Erythroblast (primary cell): ENCODE measurements around the gene VWC2L.

Source experiments
- DNase-seq, 2 experiments: peaks; one replicate each; lab custom pipeline; 2025; lab: John Stamatoyannopoulos, UW
- GATA1 ChIP-seq: IDR thresholded peaks from 2 replicates; pipeline ENCODE4 v1.6.1; 2011; ENCODE audit warnings: low read depth, mild to moderate bottlenecking, control low read depth, low read length, moderate library complexity
- POLR2A ChIP-seq: IDR thresholded peaks from 2 replicates; pipeline ENCODE4 v1.6.1; 2011; ENCODE audit warnings: mild to moderate bottlenecking, low read length

VWC2L gene

DNA sequence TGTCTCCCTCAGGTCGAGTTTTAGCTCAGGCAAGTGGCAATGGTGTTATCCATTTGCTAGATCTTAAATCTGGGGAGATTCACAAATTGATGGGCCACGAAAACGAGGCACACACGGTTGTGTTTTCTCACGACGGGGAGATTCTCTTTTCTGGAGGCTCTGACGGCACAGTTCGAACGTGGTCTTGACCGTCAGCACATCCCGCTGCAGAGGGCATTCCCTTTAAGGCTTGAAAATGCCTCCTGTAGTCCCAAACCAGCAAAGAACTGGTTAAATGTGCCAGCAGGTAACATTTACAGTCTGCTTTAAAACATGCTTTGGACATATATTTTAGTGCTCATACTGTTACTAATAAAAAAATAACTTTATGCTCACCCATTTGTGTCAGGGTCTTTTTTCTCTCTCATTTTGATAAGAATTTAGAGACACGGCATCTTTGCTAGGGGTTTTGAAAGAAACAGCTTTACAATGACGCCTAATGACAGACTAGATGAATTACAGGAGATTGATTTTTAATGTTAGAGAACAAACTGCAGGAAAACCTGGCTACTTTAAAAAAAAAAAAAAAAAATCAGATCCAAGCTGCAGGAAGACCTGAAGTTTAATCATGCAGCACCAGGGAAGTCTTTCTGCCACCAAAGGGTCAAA lies 602 bp upstream of the VWC2L start:
- TF ChIP-seq GATA1 = no peak
- TF ChIP-seq POLR2A = no peak
- DNase-seq = no peak

GRCh38 chr2:214412679-214413078 lies 1.8 kb downstream of the VWC2L start:
- DNase-seq = no peak

GRCh38 chr2:214436470-214436869 lies 25.6 kb downstream of the VWC2L start:
- no peak for DNase-seq
- TF ChIP-seq POLR2A (no peak), GATA1 (no peak)

More at GRCh38 chr2:214412679-214413078, 1.8 kb downstream of the VWC2L start:
- TF ChIP-seq POLR2A (no peak), GATA1 (no peak)

- TF ChIP-seq POLR2A (no peak), GATA1 (no peak)
Observed at GRCh38 chr2:214450118-214450894, 39.5 kb downstream of the VWC2L start.

GRCh38 chr2:214451516-214452275 lies 40.8 kb downstream of the VWC2L start:
- DNase-seq = no peak
- no peak for TF ChIP-seq POLR2A
- no peak for TF ChIP-seq GATA1

More at GRCh38 chr2:214450118-214450894, 39.5 kb downstream of the VWC2L start:
- DNase-seq = no peak

- TF ChIP-seq POLR2A (no peak), GATA1 (no peak)
- DNase-seq = no peak
Observed at GRCh38 chr2:214465363-214466146, 54.7 kb downstream of the VWC2L start.

GRCh38 chr2:214469728-214470127 lies 58.9 kb downstream of the VWC2L start:
- no peak for TF ChIP-seq GATA1
- TF ChIP-seq POLR2A = no peak
- no peak for DNase-seq

- TF ChIP-seq POLR2A (no peak), GATA1 (no peak)
- no peak for DNase-seq
Observed at GRCh38 chr2:214471382-214471781, 60.5 kb downstream of the VWC2L start.

GRCh38 chr2:214471990-214472389 lies 61.1 kb downstream of the VWC2L start:
- no peak for DNase-seq
- TF ChIP-seq GATA1 (no peak), POLR2A (no peak)

DNA sequence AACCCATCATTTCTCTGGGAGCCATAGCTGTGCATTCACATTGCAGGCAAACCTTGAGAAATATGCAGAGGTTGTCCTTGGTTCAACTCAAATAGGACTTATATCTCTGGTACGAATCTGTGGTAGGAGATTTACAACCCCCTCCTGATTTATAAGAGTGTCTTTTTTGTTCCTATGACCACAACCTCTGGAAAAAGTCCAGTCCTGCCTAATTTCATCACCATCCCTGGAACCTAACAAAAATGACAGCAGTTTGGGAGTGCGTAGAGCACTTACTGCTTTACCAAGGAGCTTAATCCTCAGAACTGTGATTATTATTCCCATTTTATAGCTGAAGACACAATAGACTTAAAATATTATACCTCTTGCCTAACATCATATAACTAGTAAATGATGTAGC lies 66.5 kb downstream of the VWC2L start:
- no peak for TF ChIP-seq GATA1
- no peak for TF ChIP-seq POLR2A
- DNase-seq = no peak

DNA sequence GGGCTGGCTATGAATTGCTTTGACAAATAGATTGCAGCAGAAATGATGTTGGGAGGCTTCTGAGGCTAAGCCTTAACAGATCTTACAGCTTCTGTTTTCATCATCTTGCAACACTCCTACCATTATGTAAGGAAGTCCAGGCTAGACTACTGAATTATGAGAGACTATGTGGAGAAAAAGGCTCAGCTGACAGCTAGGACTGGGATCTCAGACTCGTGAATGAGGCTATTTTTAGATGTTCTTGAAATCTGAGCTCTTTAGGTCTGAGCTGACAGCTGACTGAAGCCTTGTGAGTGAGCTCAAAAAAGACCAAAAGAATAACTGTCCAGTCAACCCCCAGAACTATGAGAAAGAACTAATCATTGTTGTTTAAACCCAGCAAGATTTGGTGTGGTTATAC lies 70.3 kb downstream of the VWC2L start:
- TF ChIP-seq GATA1 = no peak
- no peak for DNase-seq

GRCh38 chr2:214482728-214483127 lies 71.9 kb downstream of the VWC2L start:
- no peak for TF ChIP-seq GATA1
- no peak for TF ChIP-seq POLR2A
- no peak for DNase-seq

- DNase-seq = no peak
Observed at GRCh38 chr2:214484239-214484638, 73.4 kb downstream of the VWC2L start.

More at GRCh38 chr2:214484239-214484638, 73.4 kb downstream of the VWC2L start:
- TF ChIP-seq GATA1 (no peak), POLR2A (no peak)
